Stomach (tissue), 4 donors: ENCODE results near the gene DEPDC7.

ENCODE experiments used
- EP300 ChIP-seq: sonication (generic); formaldehyde crosslinking; IDR thresholded peaks from one replicate; pipeline ENCODE4 v1.6.1; 2017; ENCODE audit warnings: antibody characterized with exemption
- POLR2A ChIP-seq, 4 donors: fragments of 450-650 bp; IDR thresholded peaks; one replicate each; pipeline ENCODE4 v1.6.1; 2016; ENCODE audit warnings: antibody characterized with exemption in 4 of 4, control low read depth in 2 of 4, mild to moderate bottlenecking in 1 of 4, moderate library complexity in 1 of 4
- POLR2AphosphoS5 ChIP-seq, 3 donors: sonication (generic); formaldehyde crosslinking; IDR thresholded peaks; one replicate each; pipeline ENCODE4 v1.6.1; 2016; ENCODE audit warnings: antibody characterized with exemption in 3 of 3
- TF ChIP-seq, protein P1 (sequence below), 7 experiments: fragments of 450-650 bp in 4 of 7; fragments of 200-600 bp in 3 of 7; sonication (generic) in 3 of 7; IDR thresholded peaks; one replicate each; pipeline ENCODE4 v1.5.1; 2016 to 2019; ENCODE audit warnings: antibody characterized with exemption in 7 of 7, control low read depth in 2 of 7, mild to moderate bottlenecking in 1 of 7

DNA sequence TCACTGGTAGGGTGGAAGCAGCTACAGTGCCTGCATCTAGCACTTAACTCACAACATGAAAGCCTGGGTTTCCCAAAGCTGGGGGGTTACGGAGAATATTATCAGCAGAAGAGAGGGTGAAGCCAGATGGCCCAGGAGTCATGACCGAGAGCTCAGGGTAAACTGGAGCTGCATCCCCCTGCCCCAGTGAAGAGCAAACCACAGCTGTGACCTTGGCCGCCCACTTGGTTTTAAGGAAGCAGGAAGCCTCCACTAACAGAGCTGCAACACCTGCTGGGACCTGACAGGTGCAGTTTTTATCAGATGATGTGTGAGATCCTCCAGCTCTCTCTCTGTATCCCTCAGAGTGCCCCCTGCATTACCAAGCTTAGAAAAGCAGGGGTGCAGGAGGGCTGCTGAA, 44.6 kb downstream of the DEPDC7 start:
- TF ChIP-seq, protein P1, sequence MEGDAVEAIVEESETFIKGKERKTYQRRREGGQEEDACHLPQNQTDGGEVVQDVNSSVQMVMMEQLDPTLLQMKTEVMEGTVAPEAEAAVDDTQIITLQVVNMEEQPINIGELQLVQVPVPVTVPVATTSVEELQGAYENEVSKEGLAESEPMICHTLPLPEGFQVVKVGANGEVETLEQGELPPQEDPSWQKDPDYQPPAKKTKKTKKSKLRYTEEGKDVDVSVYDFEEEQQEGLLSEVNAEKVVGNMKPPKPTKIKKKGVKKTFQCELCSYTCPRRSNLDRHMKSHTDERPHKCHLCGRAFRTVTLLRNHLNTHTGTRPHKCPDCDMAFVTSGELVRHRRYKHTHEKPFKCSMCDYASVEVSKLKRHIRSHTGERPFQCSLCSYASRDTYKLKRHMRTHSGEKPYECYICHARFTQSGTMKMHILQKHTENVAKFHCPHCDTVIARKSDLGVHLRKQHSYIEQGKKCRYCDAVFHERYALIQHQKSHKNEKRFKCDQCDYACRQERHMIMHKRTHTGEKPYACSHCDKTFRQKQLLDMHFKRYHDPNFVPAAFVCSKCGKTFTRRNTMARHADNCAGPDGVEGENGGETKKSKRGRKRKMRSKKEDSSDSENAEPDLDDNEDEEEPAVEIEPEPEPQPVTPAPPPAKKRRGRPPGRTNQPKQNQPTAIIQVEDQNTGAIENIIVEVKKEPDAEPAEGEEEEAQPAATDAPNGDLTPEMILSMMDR (IDR thresholded peaks at IDR 0.05), result no peak
- no peak for TF ChIP-seq EP300
- no peak for TF ChIP-seq POLR2AphosphoS5 (IDR thresholded peaks at IDR 0.05)
- TF ChIP-seq POLR2A (IDR thresholded peaks at IDR 0.05), result no peak
